ENCODE results near the gene GOT2. TPM values are rescaled to one million over a fixed set of nuclear protein-coding genes. Genes with fewer than 3 reads are reported as not detected.

The GOT2 gene
- total and polyA plus RNA-seq, 2 of the 8 experiments (the other 6 are each of a cell fraction or from before 2014, with no cell fraction given), result 62.9 to 223 TPM

- ChIA-PET CTCF (ENCODE audit: partially characterized antibody) (interaction anchor here (0.7 to 2.0 kb wide), 4 partner anchors 17 to 72 kb away, joined by 3 to 10 read pairs (median 5); partner anchors contain the start of gene SLC38A7), POLR2A (ENCODE audit: partially characterized antibody) (no interaction called here)
- no peak for FAIRE-seq
- Histone ChIP-seq H3K56ac (replicated peaks; ENCODE audit: insufficient read length, low read depth, low read length) (no peak overlapping the region), H2BK15ac (ENCODE audit: low read length) (no peak overlapping the region), H3K18ac (ENCODE audit: extremely low read depth, low read length) (no peak overlapping the region), H2BK12ac (ENCODE audit: low read depth, low read length) (no peak overlapping the region), H3K4me2 (ENCODE audit: insufficient read depth in 1 of 2, low read depth in 2 of 2, low read length in 2 of 2) (peak overlapping the region; percentile 90 to 99), H3K36me3 (ENCODE audit: control insufficient read depth in 2 of 4, insufficient read depth in 4 of 4, low read length in 3 of 4) (peaks cover 0 to 17% (median 0%) of the 10 kb centered on the region in 4 experiments; a peak in 2 of 8 replicates), H3K4me3 (ENCODE audit: extremely low read depth in 1 of 4, insufficient read depth in 2 of 4, low read depth in 3 of 4, low read length in 4 of 4) (peak overlapping the region; percentile 64 to 90 (median 89)), H2AK5ac (ENCODE audit: low read depth, low read length) (no peak overlapping the region), H3K9ac (replicated peaks in 1 of 4; ENCODE audit: extremely low read depth in 1 of 4, low read depth in 3 of 4, low read length in 3 of 4) (peak overlapping the region in 3 of 4 experiments; percentile 55 to 84 (median 69)), H3K4ac (replicated peaks; ENCODE audit: insufficient read length, low read depth, low read length) (no peak overlapping the region), H3K14ac (ENCODE audit: insufficient read length) (no peak overlapping the region), H4K20me1 (replicated peaks in 1 of 2; ENCODE audit: control insufficient read depth in 1 of 2, insufficient read depth in 2 of 2, low read length in 2 of 2) (peaks cover 7 to 9% of the 10 kb centered on the region in 2 experiments), H4K91ac (replicated peaks; ENCODE audit: insufficient read length, low read length) (no peak overlapping the region), H2BK5ac (ENCODE audit: low read depth, low read length) (no peak overlapping the region), H3K27me3 (replicated peaks in 1 of 4; ENCODE audit: control insufficient read depth in 3 of 4, extremely low read depth in 1 of 4, insufficient read depth in 3 of 4, low read length in 3 of 4) (no peaks in the 10 kb centered on the region), H3K4me1 (replicated peaks in 1 of 4; ENCODE audit: control insufficient read depth in 3 of 4, insufficient read depth in 4 of 4, low read length in 3 of 4) (peaks cover 0 to 8% (median 2%) of the 10 kb centered on the region in 4 experiments; a peak in 3 of 7 replicates), H4K8ac (ENCODE audit: extremely low read depth, insufficient read depth, low read length) (no peak overlapping the region), H4K5ac (ENCODE audit: insufficient read length, low read depth, low read length) (no peak overlapping the region), H3K23ac (ENCODE audit: insufficient read length) (no peak overlapping the region), H3K79me1 (ENCODE audit: low read depth, low read length) (peaks cover 4% of the 10 kb centered on the region), H2AFZ (ENCODE audit: low read length) (no peak overlapping the region), H3K23me2 (ENCODE audit: low read depth, low read length) (peaks cover 6% of the 10 kb centered on the region), H3K27ac (ENCODE audit: low read depth, low read length) (no peak overlapping the region), H2BK20ac (ENCODE audit: low read length) (no peak overlapping the region), H3K9me3 (ENCODE audit: insufficient read depth in 2 of 2, low read depth in 1 of 2, low read length in 1 of 2) (no peaks in the 10 kb centered on the region), H2BK120ac (replicated peaks; ENCODE audit: low read depth, low read length) (no peak overlapping the region), H3K79me2 (ENCODE audit: control insufficient read depth in 1 of 2, insufficient read depth in 2 of 2, low read length in 2 of 2) (peaks cover 4 to 55% of the 10 kb centered on the region in 2 experiments)
- no peak for DNase-seq (ENCODE audit: low read depth in 1 of 2, low spot score in 2 of 2)
- WGBS, 2 experiments (ENCODE audit: extremely low coverage in 1 of 2, insufficient coverage in 1 of 2, insufficient read length in 1 of 2, insufficient replicate concordance in 2 of 2, low coverage in 1 of 2, low lambda C conversion rate in 2 of 2, missing lambda C conversion rate in 1 of 2), result 65% methylated on average over 9 of the region's 9 CpGs; no CpG with 5 or more reads in 1 of the 2 experiments
- no peak for TF ChIP-seq ZNF274 (IDR thresholded peaks at IDR 0.05; ENCODE audit: borderline replicate concordance, extremely low read depth, low read length)
- TF ChIP-seq CBX8 (IDR thresholded peaks at IDR 0.05; ENCODE audit: borderline replicate concordance, low read depth, low read length), result no peak
- TF ChIP-seq GTF2F1 (IDR thresholded peaks at IDR 0.05; ENCODE audit: borderline replicate concordance, low read depth, low read length), result no peak
- no peak for TF ChIP-seq ATF3 (IDR thresholded peaks at IDR 0.05; ENCODE audit: insufficient read depth, low read depth, low read length)
- no peak for TF ChIP-seq JUN (IDR thresholded peaks at IDR 0.05; ENCODE audit: low read depth, low read length)
- no peak for TF ChIP-seq RXRA (IDR thresholded peaks at IDR 0.05; ENCODE audit: insufficient read depth, low read depth, low read length)
- TF ChIP-seq POU5F1 (IDR thresholded peaks at IDR 0.05; ENCODE audit: low read depth, low read length), result no peak
- TF ChIP-seq SIRT6 (IDR thresholded peaks at IDR 0.05; ENCODE audit: low read length), result no peak
Observed at GRCh38 chr16:58732545-58733247, 1.4 kb downstream of the GOT2 start.
